SK-N-SH treated with all-trans-retinoic acid at 6 μM for 48 hours (cell line): ENCODE measurements around the gene AGAP2.
"Not testable (repeated sequence)": the region's sequence is repeated elsewhere in the genome, so short reads cannot be mapped to it uniquely, and the experiment has no call there.

Experiments used
- ATAC-seq: fragments of 200-7000 bp; cut with Tn5 transposase; 3 replicates; pipeline ENCODE4 v1.9.1; 2020; ENCODE audit warnings: mild to moderate bottlenecking, moderate library complexity
- ARNTL ChIP-seq: fragments of 450-650 bp; formaldehyde crosslinking; IDR thresholded peaks from 2 replicates; pipeline ENCODE4 v1.5.0; 2020; ENCODE audit warnings: low read depth, mild to moderate bottlenecking, moderate library complexity, borderline replicate concordance
- BACH2 ChIP-seq: fragments of 250-450 bp; sonication (Bioruptor Pico); IDR thresholded peaks from 2 replicates; pipeline ENCODE4 v1.9.0; 2021; ENCODE audit warnings: mild to moderate bottlenecking, borderline replicate concordance
- CSDC2 ChIP-seq: fragments of 250-450 bp; sonication (Bioruptor Pico); IDR thresholded peaks from 2 replicates; pipeline ENCODE4 v1.5.0; 2020; ENCODE audit warnings: mild to moderate bottlenecking, moderate library complexity
- ESRRG ChIP-seq: fragments of 250-450 bp; sonication (Bioruptor Pico); IDR thresholded peaks from 2 replicates; pipeline ENCODE4 v1.6.1; 2021; ENCODE audit warnings: mild to moderate bottlenecking
- GLIS3 ChIP-seq: fragments of 250-450 bp; sonication (Bioruptor Pico); IDR thresholded peaks from 2 replicates; pipeline ENCODE4 v1.5.0; 2020; ENCODE audit warnings: mild to moderate bottlenecking, moderate library complexity
- OSR1 ChIP-seq: fragments of 250-450 bp; sonication (Bioruptor Pico); IDR thresholded peaks from 2 replicates; pipeline ENCODE4 v1.8.0; 2022; ENCODE audit warnings: moderate library complexity, mild to moderate bottlenecking, inconsistent platforms
- POU6F1 ChIP-seq: fragments of 250-450 bp; sonication (Bioruptor Pico); IDR thresholded peaks from 2 replicates; pipeline ENCODE4 v1.8.0; 2021; ENCODE audit warnings: low read depth, mild to moderate bottlenecking, moderate library complexity, borderline replicate concordance
- PPARA ChIP-seq: fragments of 250-450 bp; sonication (Bioruptor Pico); IDR thresholded peaks from 2 replicates; pipeline ENCODE4 v1.5.0; 2020; ENCODE audit warnings: mild to moderate bottlenecking, borderline replicate concordance
- RARB ChIP-seq: fragments of 250-450 bp; sonication (Bioruptor Pico); IDR thresholded peaks from 2 replicates; pipeline ENCODE4 v1.8.0; 2021; ENCODE audit warnings: mild to moderate bottlenecking, moderate library complexity
- SNAI2 ChIP-seq: fragments of 250-450 bp; sonication (Bioruptor Pico); IDR thresholded peaks from 2 replicates; pipeline ENCODE4 v1.5.0; 2020; ENCODE audit warnings: mild to moderate bottlenecking, moderate library complexity
- TCF4 ChIP-seq: fragments of 250-450 bp; sonication (Bioruptor Pico); IDR thresholded peaks from 2 replicates; pipeline ENCODE4 v1.8.0; 2021; ENCODE audit warnings: mild to moderate bottlenecking, moderate library complexity, borderline replicate concordance
- ZC3H10 ChIP-seq: fragments of 250-450 bp; sonication (Bioruptor Pico); IDR thresholded peaks from 2 replicates; pipeline ENCODE4 v1.5.1; 2021; ENCODE audit warnings: mild to moderate bottlenecking, moderate library complexity
- ZFP3 ChIP-seq: fragments of 250-450 bp; sonication (Bioruptor Pico); IDR thresholded peaks from 2 replicates; pipeline ENCODE4 v1.5.0; 2020; ENCODE audit warnings: mild to moderate bottlenecking, moderate library complexity
- ZFP30 ChIP-seq: fragments of 450-650 bp; formaldehyde crosslinking; IDR thresholded peaks from 2 replicates; pipeline ENCODE4 v1.5.0; 2022; ENCODE audit warnings: mild to moderate bottlenecking, moderate library complexity
- ZNF565 ChIP-seq: fragments of 450-650 bp; formaldehyde crosslinking; conservative IDR thresholded peaks from 2 replicates; pipeline ENCODE4 v1.5.0; 2020; ENCODE audit warnings: low read depth, mild to moderate bottlenecking, moderate library complexity
- ZNF70 ChIP-seq: fragments of 450-650 bp; formaldehyde crosslinking; IDR thresholded peaks from 2 replicates; pipeline ENCODE4 v1.5.0; 2020; ENCODE audit warnings: mild to moderate bottlenecking, moderate library complexity
- TF ChIP-seq, protein P1 (sequence below): fragments of 250-450 bp; sonication (Bioruptor Pico); IDR thresholded peaks from 2 replicates; pipeline ENCODE4 v1.5.1; 2021; ENCODE audit warnings: mild to moderate bottlenecking, moderate library complexity
- TF ChIP-seq, protein P2 (sequence below): fragments of 250-450 bp; sonication (Bioruptor Pico); IDR thresholded peaks from 2 replicates; pipeline ENCODE4 v1.5.1; 2020; ENCODE audit warnings: low read depth, mild to moderate bottlenecking, moderate library complexity
- TF ChIP-seq, protein P3 (sequence below): fragments of 250-450 bp; sonication (Bioruptor Pico); IDR thresholded peaks from 2 replicates; pipeline ENCODE4 v1.5.0; 2020; ENCODE audit warnings: mild to moderate bottlenecking, moderate library complexity
- TF ChIP-seq, protein P4 (sequence below): fragments of 250-450 bp; sonication (Bioruptor Pico); IDR thresholded peaks from 2 replicates; pipeline ENCODE4 v1.8.0; 2020; ENCODE audit warnings: mild to moderate bottlenecking, moderate library complexity, borderline replicate concordance

AGAP2 gene

DNA sequence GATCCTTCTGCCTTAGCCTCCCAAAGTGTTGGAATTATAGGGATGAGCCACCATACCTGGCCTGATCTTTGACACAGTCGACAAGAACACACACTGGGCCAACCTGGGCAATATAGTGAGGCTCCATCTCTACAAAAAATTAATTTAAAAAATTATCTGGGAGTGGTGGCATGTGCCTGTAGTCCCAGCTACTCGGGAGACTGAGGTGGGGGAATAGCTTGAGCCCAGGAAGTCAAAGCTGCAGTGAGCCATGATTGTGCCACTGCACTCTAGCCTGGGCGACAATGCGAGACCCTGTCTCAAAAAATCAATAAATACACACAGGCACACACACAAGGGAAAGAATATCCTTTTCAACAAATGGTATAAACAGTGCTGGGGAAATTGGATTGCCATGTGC lies 50.7 kb downstream of the AGAP2 start:
- TF ChIP-seq BACH2 (CRISPR knock-in tag) (no peak), ZC3H10 (CRISPR knock-in tag) (no peak), OSR1 (CRISPR knock-in tag) (no peak), PPARA (CRISPR knock-in tag) (no peak), ZFP30 (CRISPR knock-in tag) (no peak), GLIS3 (CRISPR knock-in tag) (no peak), CSDC2 (CRISPR knock-in tag) (no peak), RARB (CRISPR knock-in tag) (no peak), SNAI2 (CRISPR knock-in tag) (no peak)
- TF ChIP-seq, protein P1, sequence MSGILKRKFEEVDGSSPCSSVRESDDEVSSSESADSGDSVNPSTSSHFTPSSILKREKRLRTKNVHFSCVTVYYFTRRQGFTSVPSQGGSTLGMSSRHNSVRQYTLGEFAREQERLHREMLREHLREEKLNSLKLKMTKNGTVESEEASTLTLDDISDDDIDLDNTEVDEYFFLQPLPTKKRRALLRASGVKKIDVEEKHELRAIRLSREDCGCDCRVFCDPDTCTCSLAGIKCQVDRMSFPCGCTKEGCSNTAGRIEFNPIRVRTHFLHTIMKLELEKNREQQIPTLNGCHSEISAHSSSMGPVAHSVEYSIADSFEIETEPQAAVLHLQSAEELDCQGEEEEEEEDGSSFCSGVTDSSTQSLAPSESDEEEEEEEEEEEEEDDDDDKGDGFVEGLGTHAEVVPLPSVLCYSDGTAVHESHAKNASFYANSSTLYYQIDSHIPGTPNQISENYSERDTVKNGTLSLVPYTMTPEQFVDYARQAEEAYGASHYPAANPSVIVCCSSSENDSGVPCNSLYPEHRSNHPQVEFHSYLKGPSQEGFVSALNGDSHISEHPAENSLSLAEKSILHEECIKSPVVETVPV (CRISPR knock-in tag) = no peak
- TF ChIP-seq, protein P2, sequence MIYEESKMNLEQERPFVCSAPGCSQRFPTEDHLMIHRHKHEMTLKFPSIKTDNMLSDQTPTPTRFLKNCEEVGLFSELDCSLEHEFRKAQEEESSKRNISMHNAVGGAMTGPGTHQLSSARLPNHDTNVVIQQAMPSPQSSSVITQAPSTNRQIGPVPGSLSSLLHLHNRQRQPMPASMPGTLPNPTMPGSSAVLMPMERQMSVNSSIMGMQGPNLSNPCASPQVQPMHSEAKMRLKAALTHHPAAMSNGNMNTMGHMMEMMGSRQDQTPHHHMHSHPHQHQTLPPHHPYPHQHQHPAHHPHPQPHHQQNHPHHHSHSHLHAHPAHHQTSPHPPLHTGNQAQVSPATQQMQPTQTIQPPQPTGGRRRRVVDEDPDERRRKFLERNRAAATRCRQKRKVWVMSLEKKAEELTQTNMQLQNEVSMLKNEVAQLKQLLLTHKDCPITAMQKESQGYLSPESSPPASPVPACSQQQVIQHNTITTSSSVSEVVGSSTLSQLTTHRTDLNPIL (CRISPR knock-in tag) = no peak

DNA sequence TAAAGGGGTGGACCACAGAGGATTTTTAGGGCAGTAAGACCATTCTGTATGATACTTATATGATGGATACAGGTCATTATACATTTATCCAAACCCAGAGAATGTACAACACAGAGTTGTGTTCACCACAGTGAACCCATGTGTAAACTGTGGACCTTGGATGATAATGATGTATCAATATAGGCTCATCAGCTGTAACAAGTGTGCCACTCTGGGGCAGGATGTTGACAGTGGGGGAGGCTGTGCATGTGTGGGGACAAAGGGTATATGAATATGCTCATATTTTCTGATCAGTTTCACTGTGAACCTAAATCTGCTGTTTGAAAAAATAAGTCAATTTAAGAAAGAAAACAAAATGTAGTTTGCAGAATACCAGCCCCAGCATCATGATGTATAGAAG lies 58.8 kb downstream of the AGAP2 start:
- no peak for ATAC-seq
- TF ChIP-seq, protein P3, sequence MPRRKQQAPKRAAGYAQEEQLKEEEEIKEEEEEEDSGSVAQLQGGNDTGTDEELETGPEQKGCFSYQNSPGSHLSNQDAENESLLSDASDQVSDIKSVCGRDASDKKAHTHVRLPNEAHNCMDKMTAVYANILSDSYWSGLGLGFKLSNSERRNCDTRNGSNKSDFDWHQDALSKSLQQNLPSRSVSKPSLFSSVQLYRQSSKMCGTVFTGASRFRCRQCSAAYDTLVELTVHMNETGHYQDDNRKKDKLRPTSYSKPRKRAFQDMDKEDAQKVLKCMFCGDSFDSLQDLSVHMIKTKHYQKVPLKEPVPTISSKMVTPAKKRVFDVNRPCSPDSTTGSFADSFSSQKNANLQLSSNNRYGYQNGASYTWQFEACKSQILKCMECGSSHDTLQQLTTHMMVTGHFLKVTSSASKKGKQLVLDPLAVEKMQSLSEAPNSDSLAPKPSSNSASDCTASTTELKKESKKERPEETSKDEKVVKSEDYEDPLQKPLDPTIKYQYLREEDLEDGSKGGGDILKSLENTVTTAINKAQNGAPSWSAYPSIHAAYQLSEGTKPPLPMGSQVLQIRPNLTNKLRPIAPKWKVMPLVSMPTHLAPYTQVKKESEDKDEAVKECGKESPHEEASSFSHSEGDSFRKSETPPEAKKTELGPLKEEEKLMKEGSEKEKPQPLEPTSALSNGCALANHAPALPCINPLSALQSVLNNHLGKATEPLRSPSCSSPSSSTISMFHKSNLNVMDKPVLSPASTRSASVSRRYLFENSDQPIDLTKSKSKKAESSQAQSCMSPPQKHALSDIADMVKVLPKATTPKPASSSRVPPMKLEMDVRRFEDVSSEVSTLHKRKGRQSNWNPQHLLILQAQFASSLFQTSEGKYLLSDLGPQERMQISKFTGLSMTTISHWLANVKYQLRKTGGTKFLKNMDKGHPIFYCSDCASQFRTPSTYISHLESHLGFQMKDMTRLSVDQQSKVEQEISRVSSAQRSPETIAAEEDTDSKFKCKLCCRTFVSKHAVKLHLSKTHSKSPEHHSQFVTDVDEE (CRISPR knock-in tag) = no peak
- TF ChIP-seq ARNTL (CRISPR knock-in tag) (no peak), POU6F1 (no peak), TCF4 (CRISPR knock-in tag) (no peak), SNAI2 (CRISPR knock-in tag) (no peak), ZNF70 (no peak), ZFP3 (CRISPR knock-in tag) (no peak), PPARA (CRISPR knock-in tag) (no peak), ESRRG (CRISPR knock-in tag) (no peak), ZFP30 (CRISPR knock-in tag) (no peak), ZNF565 (no peak)
- TF ChIP-seq, protein P4, sequence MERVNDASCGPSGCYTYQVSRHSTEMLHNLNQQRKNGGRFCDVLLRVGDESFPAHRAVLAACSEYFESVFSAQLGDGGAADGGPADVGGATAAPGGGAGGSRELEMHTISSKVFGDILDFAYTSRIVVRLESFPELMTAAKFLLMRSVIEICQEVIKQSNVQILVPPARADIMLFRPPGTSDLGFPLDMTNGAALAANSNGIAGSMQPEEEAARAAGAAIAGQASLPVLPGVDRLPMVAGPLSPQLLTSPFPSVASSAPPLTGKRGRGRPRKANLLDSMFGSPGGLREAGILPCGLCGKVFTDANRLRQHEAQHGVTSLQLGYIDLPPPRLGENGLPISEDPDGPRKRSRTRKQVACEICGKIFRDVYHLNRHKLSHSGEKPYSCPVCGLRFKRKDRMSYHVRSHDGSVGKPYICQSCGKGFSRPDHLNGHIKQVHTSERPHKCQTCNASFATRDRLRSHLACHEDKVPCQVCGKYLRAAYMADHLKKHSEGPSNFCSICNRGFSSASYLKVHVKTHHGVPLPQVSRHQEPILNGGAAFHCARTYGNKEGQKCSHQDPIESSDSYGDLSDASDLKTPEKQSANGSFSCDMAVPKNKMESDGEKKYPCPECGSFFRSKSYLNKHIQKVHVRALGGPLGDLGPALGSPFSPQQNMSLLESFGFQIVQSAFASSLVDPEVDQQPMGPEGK (CRISPR knock-in tag) = no peak
- TF ChIP-seq, protein P2 (CRISPR knock-in tag) = no peak
- TF ChIP-seq, protein P1 (CRISPR knock-in tag) = no peak

More for the DNA sequence above, 50.7 kb downstream of the AGAP2 start:
- ATAC-seq = no peak

DNA sequence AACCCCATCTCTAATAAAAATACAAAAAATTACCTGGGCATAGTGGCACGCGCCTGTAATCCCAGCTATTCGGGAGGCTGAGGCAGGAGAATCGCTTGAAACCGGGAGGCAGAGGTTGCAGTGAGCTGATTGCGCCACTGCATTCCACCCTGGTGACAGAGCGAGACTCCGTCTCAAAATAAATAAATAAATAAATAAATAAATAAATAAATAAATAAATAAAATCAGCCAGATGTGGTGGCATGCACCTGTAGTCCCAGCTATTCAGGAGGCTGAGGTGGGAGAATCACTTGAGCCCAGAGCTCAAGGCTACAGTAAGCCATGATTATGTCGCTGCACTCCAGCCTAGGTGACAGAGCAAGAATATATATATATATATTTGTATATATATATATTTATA lies 60.6 kb downstream of the AGAP2 start:
- ATAC-seq = not testable (repeated sequence)
